8988T (cell line): ENCODE measurements around the gene CA10.

ENCODE experiments used
- DNase-seq: peaks from one replicate; pipeline ENCODE4 v3.0.0; 2011

Gene CA10

GRCh38 chr17:51813140-51813783 is 345.3 kb downstream of the CA10 start:
- no peak for DNase-seq

GRCh38 chr17:51807460-51807859 is 351.1 kb downstream of the CA10 start:
- no peak for DNase-seq

- DNase-seq, result no peak
Observed at GRCh38 chr17:51805765-51806164, 352.7 kb downstream of the CA10 start.

GRCh38 chr17:51805185-51805584 is 353.3 kb downstream of the CA10 start:
- DNase-seq, result no peak

GRCh38 chr17:51803161-51803560 is 355.4 kb downstream of the CA10 start:
- DNase-seq, result no peak

- no peak for DNase-seq
Observed at GRCh38 chr17:51802544-51802943, 356.0 kb downstream of the CA10 start.

GRCh38 chr17:51801626-51802025 is 356.9 kb downstream of the CA10 start:
- no peak for DNase-seq

GRCh38 chr17:51799981-51800380 is 358.5 kb downstream of the CA10 start:
- no peak for DNase-seq

- DNase-seq, result no peak
Observed at GRCh38 chr17:51799240-51799639, 359.3 kb downstream of the CA10 start.

- no peak for DNase-seq
Observed at GRCh38 chr17:51797150-51797549, 361.4 kb downstream of the CA10 start.

- DNase-seq, result no peak
Observed at GRCh38 chr17:51796026-51796425, 362.5 kb downstream of the CA10 start.

GRCh38 chr17:51795401-51795800 is 363.1 kb downstream of the CA10 start:
- DNase-seq, result no peak

- no peak for DNase-seq
Observed at GRCh38 chr17:51794466-51794865, 364.0 kb downstream of the CA10 start.

- DNase-seq, result no peak
Observed at GRCh38 chr17:51793686-51794085, 364.8 kb downstream of the CA10 start.

- no peak for DNase-seq
Observed at GRCh38 chr17:51778842-51779241, 379.7 kb downstream of the CA10 start.

GRCh38 chr17:51770027-51770759 is 388.3 kb downstream of the CA10 start:
- no peak for DNase-seq

- DNase-seq, result no peak
Observed at GRCh38 chr17:51769231-51769630, 389.3 kb downstream of the CA10 start.

GRCh38 chr17:51768706-51769105 is 389.8 kb downstream of the CA10 start:
- no peak for DNase-seq

- no peak for DNase-seq
Observed at GRCh38 chr17:51767287-51767686, 391.2 kb downstream of the CA10 start.

- no peak for DNase-seq
Observed at GRCh38 chr17:51765282-51766135, 393.0 kb downstream of the CA10 start.

GRCh38 chr17:51764387-51764971 is 394.0 kb downstream of the CA10 start:
- DNase-seq, result no peak

GRCh38 chr17:51763058-51763457 is 395.5 kb downstream of the CA10 start:
- DNase-seq, result no peak

- no peak for DNase-seq
Observed at GRCh38 chr17:51761105-51761504, 397.4 kb downstream of the CA10 start.
